Activated CD8-positive, alpha-beta memory T cell treated with anti-CD3 and anti-CD28 coated beads for 48 hours (primary cell): ENCODE results near the gene FNTB.

Source experiments
- DNase-seq, 3 experiments: peaks; one replicate each; pipeline ENCODE4 v3.0.0-alpha.2; 2020; ENCODE audit warnings: low read depth in 2 of 3, low spot score in 2 of 3

Gene FNTB

GRCh38 chr14:65110525-65110924 is 123.8 kb downstream of the FNTB start:
- no peak for DNase-seq
